Mesenchymal stem cell (in vitro differentiated cells and primary cell): ENCODE measurements around the gene KIAA0753.

Experiments used
- DNase-seq: peaks from one replicate; pipeline ENCODE4 v3.0.0-alpha.2; 2013
- H2AFZ ChIP-seq: one replicate; pipeline ENCODE4 v1.6.1; 2013; ENCODE audit warnings: low read depth, mild to moderate bottlenecking, control low read depth, inconsistent platforms, low read length, moderate library complexity
- H2AK5ac ChIP-seq: 2 replicates; pipeline ENCODE4 v1.6.1; 2013; ENCODE audit warnings: low read length, moderate library complexity, mild to moderate bottlenecking, inconsistent platforms; ENCODE audit not compliant: severe bottlenecking
- H2BK120ac ChIP-seq: one replicate; pipeline ENCODE4 v1.6.1; 2013; ENCODE audit warnings: low read depth, mild to moderate bottlenecking, inconsistent platforms, low read length, moderate library complexity
- H2BK12ac ChIP-seq, 2 experiments: one replicate each; pipeline ENCODE4 v1.6.1; 2013; ENCODE audit warnings: inconsistent platforms in 2 of 2, low read length in 2 of 2, mild to moderate bottlenecking in 2 of 2, moderate library complexity in 2 of 2, control low read depth in 1 of 2
- H2BK15ac ChIP-seq: one replicate; pipeline ENCODE4 v1.6.1; 2013; ENCODE audit warnings: mild to moderate bottlenecking, low read depth, inconsistent platforms; ENCODE audit not compliant: poor library complexity, severe bottlenecking
- H2BK5ac ChIP-seq: 2 replicates; pipeline ENCODE4 v1.6.1; 2013; ENCODE audit warnings: low read depth, mild to moderate bottlenecking, low read length, control low read depth, inconsistent platforms; ENCODE audit not compliant: poor library complexity, severe bottlenecking
- H3K14ac ChIP-seq, 2 experiments: one replicate each; pipeline ENCODE4 v1.6.1; 2013; ENCODE audit warnings: inconsistent platforms in 2 of 2, low read length in 2 of 2, control low read depth in 1 of 2, mild to moderate bottlenecking in 1 of 2, moderate library complexity in 1 of 2
- H3K18ac ChIP-seq, 2 experiments: one replicate each; pipeline ENCODE4 v1.6.1; 2013; ENCODE audit warnings: inconsistent platforms in 2 of 2, low read length in 2 of 2, control low read depth in 1 of 2, low read depth in 1 of 2, mild to moderate bottlenecking in 1 of 2
- H3K23ac ChIP-seq, 2 experiments: one replicate each; pipeline ENCODE4 v1.6.1; 2013; ENCODE audit warnings: inconsistent platforms in 2 of 2, low read length in 2 of 2, mild to moderate bottlenecking in 2 of 2, moderate library complexity in 2 of 2, control low read depth in 1 of 2
- H3K27ac ChIP-seq: 2 replicates; pipeline ENCODE4 v1.5.1; 2013; ENCODE audit warnings: mild to moderate bottlenecking, moderate library complexity, low read length, control low read depth, inconsistent platforms; ENCODE audit not compliant: poor library complexity, severe bottlenecking
- H3K27me3 ChIP-seq, 2 experiments: 2 replicates each; pipeline versions ENCODE4 v1.6.1 to v1.7.0; 2013; ENCODE audit warnings: low read length in 2 of 2, mild to moderate bottlenecking in 2 of 2, moderate library complexity in 2 of 2, control low read depth in 1 of 2, inconsistent platforms in 1 of 2; ENCODE audit not compliant: control insufficient read depth in 1 of 2, insufficient read depth in 1 of 2
- H3K36me3 ChIP-seq, 2 experiments: 2 replicates each; pipeline versions ENCODE4 v1.6.1 to v1.7.0; 2013; ENCODE audit warnings: low read length in 2 of 2, control low read depth in 1 of 2, inconsistent platforms in 1 of 2, low read depth in 1 of 2, mild to moderate bottlenecking in 1 of 2; ENCODE audit not compliant: insufficient read depth in 2 of 2, control insufficient read depth in 1 of 2
- H3K4ac ChIP-seq, 2 experiments: one replicate each; pipeline ENCODE4 v1.6.1; 2013; ENCODE audit warnings: inconsistent platforms in 2 of 2, low read length in 2 of 2, mild to moderate bottlenecking in 2 of 2, moderate library complexity in 2 of 2, control low read depth in 1 of 2, low read depth in 1 of 2
- H3K4me1 ChIP-seq: 2 replicates; pipeline ENCODE4 v1.6.1; 2013; ENCODE audit warnings: low read depth, low read length, control low read depth; ENCODE audit not compliant: control insufficient read depth, insufficient read depth
- H3K4me2 ChIP-seq: 2 replicates; pipeline ENCODE4 v1.6.1; 2013; ENCODE audit warnings: low read length, mild to moderate bottlenecking, inconsistent platforms; ENCODE audit not compliant: poor library complexity, severe bottlenecking
- H3K4me3 ChIP-seq, 2 experiments: 2 replicates each; pipeline versions ENCODE4 v1.5.1 to v1.7.0; 2013; ENCODE audit warnings: low read length in 2 of 2, mild to moderate bottlenecking in 2 of 2, control low read depth in 1 of 2, low read depth in 1 of 2; ENCODE audit not compliant: insufficient read depth in 1 of 2
- H3K79me1 ChIP-seq: replicated peaks from 2 replicates; pipeline ENCODE4 v1.6.1; 2013; ENCODE audit warnings: mild to moderate bottlenecking, control low read depth, low read length, inconsistent platforms; ENCODE audit not compliant: poor library complexity, severe bottlenecking
- H3K9ac ChIP-seq: 2 replicates; pipeline ENCODE4 v1.7.0; 2013; ENCODE audit warnings: mild to moderate bottlenecking, low read length, moderate library complexity
- H3K9me3 ChIP-seq: 2 replicates; pipeline ENCODE4 v1.7.0; 2013; ENCODE audit warnings: mild to moderate bottlenecking, low read length; ENCODE audit not compliant: control insufficient read depth
- H4K8ac ChIP-seq: one replicate; pipeline ENCODE4 v1.6.1; 2013; ENCODE audit warnings: inconsistent platforms, mild to moderate bottlenecking, low read length, moderate library complexity
- H4K91ac ChIP-seq: one replicate; pipeline ENCODE4 v1.6.1; 2013; ENCODE audit warnings: mild to moderate bottlenecking, low read length, inconsistent platforms
- WGBS: methylation state at CpG from one replicate; pipeline ENCODE4 v1.1.7; 2013; ENCODE audit warnings: mixed read lengths; 5-methylcytosine and 5-hydroxymethylcytosine counted together

The KIAA0753 gene

GRCh38 chr17:6638046-6638908 lies 2.2 kb downstream of the KIAA0753 start:
- Histone ChIP-seq H3K36me3 (peaks cover 21 to 35% of the 10 kb centered on the region in 2 experiments), H2BK15ac (no peak overlapping the region), H3K27ac (no peak overlapping the region), H3K18ac (no peak overlapping the region), H4K91ac (peak overlapping the region; percentile 16), H3K27me3 (no peaks in the 10 kb centered on the region), H2AK5ac (peak overlapping the region; percentile 77), H2BK120ac (no peak overlapping the region), H4K8ac (peak overlapping the region; percentile 57), H3K4me2 (peak overlapping the region; percentile 89), H3K79me1 (peaks cover 39% of the 10 kb centered on the region), H2BK12ac (peak overlapping the region in 1 of 2 experiments; percentile 29), H3K14ac (peak overlapping the region in 1 of 2 experiments; percentile 61), H3K23ac (peak overlapping the region in 1 of 2 experiments; percentile 37), H3K4me3 (peak overlapping the region in 1 of 2 experiments; percentile 100), H3K9ac (peak overlapping the region; percentile 96), H3K4me1 (peaks cover 27% of the 10 kb centered on the region), H2AFZ (no peak overlapping the region), H3K9me3 (peaks cover 4% of the 10 kb centered on the region), H3K4ac (no peak overlapping the region), H2BK5ac (no peak overlapping the region)
- DNase-seq, result no peak
- WGBS, result 93% methylated on average over 24 of the region's 24 CpGs

- no peak overlapping the region for H3K18ac ChIP-seq
- H2AK5ac ChIP-seq, result no peak overlapping the region
- no peak overlapping the region for H2BK15ac ChIP-seq
- H3K27ac ChIP-seq, result no peak overlapping the region
- H3K23ac ChIP-seq, result peak overlapping the region in 1 of 2 experiments; percentile 48
- no peaks in the 10 kb centered on the region for H3K27me3 ChIP-seq
- H4K8ac ChIP-seq, result no peak overlapping the region
- H2BK12ac ChIP-seq, result no peak overlapping the region
- H3K4ac ChIP-seq, result no peak overlapping the region
- H2BK5ac ChIP-seq, result no peak overlapping the region
- H2AFZ ChIP-seq, result no peak overlapping the region
- H3K4me1 ChIP-seq, result peaks cover 27% of the 10 kb centered on the region
- peaks cover 39% of the 10 kb centered on the region for H3K79me1 ChIP-seq
- peaks cover 21 to 35% of the 10 kb centered on the region in 2 experiments for H3K36me3 ChIP-seq
- H3K9ac ChIP-seq, result no peak overlapping the region
- H3K4me2 ChIP-seq, result no peak overlapping the region
- no peak overlapping the region for H4K91ac ChIP-seq
- no peak overlapping the region for H3K4me3 ChIP-seq
- WGBS, result 98% methylated on average over 6 of the region's 6 CpGs
- H3K14ac ChIP-seq, result no peak overlapping the region
- H3K9me3 ChIP-seq, result peaks cover 6% of the 10 kb centered on the region
- DNase-seq, result no peak
- no peak overlapping the region for H2BK120ac ChIP-seq
These were observed 3.1 kb downstream of the KIAA0753 start for GRCh38 chr17:6637458-6637840.

- peaks cover 27% of the 10 kb centered on the region for H3K4me1 ChIP-seq
- no peak overlapping the region for H2AK5ac ChIP-seq
- no peak overlapping the region for H3K14ac ChIP-seq
- no peak overlapping the region for H3K4me2 ChIP-seq
- H3K9me3 ChIP-seq, result peaks cover 6% of the 10 kb centered on the region
- no peak overlapping the region for H3K4ac ChIP-seq
- no peak overlapping the region for H3K9ac ChIP-seq
- no peak overlapping the region for H2BK15ac ChIP-seq
- no peak overlapping the region for H3K27ac ChIP-seq
- no peak overlapping the region for H2BK5ac ChIP-seq
- no peak overlapping the region for H2AFZ ChIP-seq
- DNase-seq, result no peak
- no peak overlapping the region for H2BK12ac ChIP-seq
- peak overlapping the region in 1 of 2 experiments; percentile 48 for H3K23ac ChIP-seq
- H3K4me3 ChIP-seq, result no peak overlapping the region
- no peak overlapping the region for H4K8ac ChIP-seq
- peaks cover 42% of the 10 kb centered on the region for H3K79me1 ChIP-seq
- peaks cover 24 to 37% of the 10 kb centered on the region in 2 experiments for H3K36me3 ChIP-seq
- WGBS, result 96% methylated on average over 17 of the region's 17 CpGs
- H3K27me3 ChIP-seq, result no peaks in the 10 kb centered on the region
- H2BK120ac ChIP-seq, result no peak overlapping the region
- no peak overlapping the region for H4K91ac ChIP-seq
- H3K18ac ChIP-seq, result no peak overlapping the region
These were observed 3.7 kb downstream of the KIAA0753 start for GRCh38 chr17:6636616-6637457.

- H3K4me2 ChIP-seq, result no peak overlapping the region
- H3K14ac ChIP-seq, result no peak overlapping the region
- H3K27me3 ChIP-seq, result no peaks in the 10 kb centered on the region
- H3K9me3 ChIP-seq, result peaks cover 6% of the 10 kb centered on the region
- WGBS, result 95% methylated on average over 2 of the region's 2 CpGs
- H2BK15ac ChIP-seq, result no peak overlapping the region
- H4K8ac ChIP-seq, result no peak overlapping the region
- no peak overlapping the region for H2AK5ac ChIP-seq
- peaks cover 45% of the 10 kb centered on the region for H3K79me1 ChIP-seq
- peaks cover 24 to 44% of the 10 kb centered on the region in 2 experiments for H3K36me3 ChIP-seq
- H3K4ac ChIP-seq, result no peak overlapping the region
- peaks cover 27% of the 10 kb centered on the region for H3K4me1 ChIP-seq
- no peak overlapping the region for H3K18ac ChIP-seq
- DNase-seq, result no peak
- H4K91ac ChIP-seq, result no peak overlapping the region
- no peak overlapping the region for H3K23ac ChIP-seq
- H3K27ac ChIP-seq, result no peak overlapping the region
- H3K9ac ChIP-seq, result no peak overlapping the region
- no peak overlapping the region for H2BK5ac ChIP-seq
- H2AFZ ChIP-seq, result no peak overlapping the region
- H2BK12ac ChIP-seq, result no peak overlapping the region
- H3K4me3 ChIP-seq, result no peak overlapping the region
- no peak overlapping the region for H2BK120ac ChIP-seq
These were observed 4.4 kb downstream of the KIAA0753 start for GRCh38 chr17:6636105-6636504.
